Stimulated activated CD8-positive, alpha-beta memory T cell treated with anti-CD3 and anti-CD28 coated beads, Interleukin-2, amount 100 ng/mL, for 48 hours (primary cell): ENCODE results near the gene ENOX1.

Source experiments
- DNase-seq, 2 donors: peaks; one replicate each; pipeline ENCODE4 v3.0.0-alpha.2; 2020; ENCODE audit warnings: low read depth in 2 of 2

Gene ENOX1

DNA sequence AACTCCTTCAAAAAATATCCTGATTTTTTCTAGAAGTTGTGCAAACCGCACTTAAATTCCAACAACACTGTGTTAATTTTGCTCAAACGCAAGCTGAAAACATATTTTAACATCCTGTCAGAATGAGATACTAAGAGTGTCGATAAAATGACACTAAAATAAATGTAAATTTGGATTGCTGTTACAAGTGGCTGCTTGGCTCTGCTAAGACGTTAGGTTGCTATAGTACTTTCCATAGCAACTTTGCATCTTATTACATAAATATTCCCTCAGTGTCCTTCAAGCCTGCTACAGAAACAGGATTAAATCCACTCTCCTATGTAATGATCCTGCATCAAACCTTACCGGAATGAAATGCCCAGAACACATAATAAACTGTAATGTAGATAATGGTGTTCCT lies 471.2 kb downstream of the ENOX1 start:
- no peak for DNase-seq

DNA sequence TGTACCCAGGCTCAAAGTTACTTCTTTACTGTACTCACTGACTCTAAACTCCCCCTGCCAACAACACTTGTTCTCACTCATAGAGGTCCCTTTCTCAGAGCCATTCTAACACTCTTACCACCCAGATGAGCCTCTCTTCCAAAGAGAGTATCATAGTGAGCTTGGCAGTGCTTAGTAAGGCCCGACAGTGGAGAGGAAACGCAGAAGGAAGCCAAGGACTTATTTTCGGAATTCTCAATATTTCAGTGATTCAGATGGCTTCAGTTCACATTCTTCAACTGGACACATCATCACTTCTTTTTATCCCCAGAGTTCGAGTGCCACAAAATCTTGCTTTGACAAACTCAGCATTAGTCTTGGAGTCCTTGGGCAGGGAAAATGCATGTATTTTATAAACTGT lies 477.5 kb downstream of the ENOX1 start:
- DNase-seq = no peak

DNA sequence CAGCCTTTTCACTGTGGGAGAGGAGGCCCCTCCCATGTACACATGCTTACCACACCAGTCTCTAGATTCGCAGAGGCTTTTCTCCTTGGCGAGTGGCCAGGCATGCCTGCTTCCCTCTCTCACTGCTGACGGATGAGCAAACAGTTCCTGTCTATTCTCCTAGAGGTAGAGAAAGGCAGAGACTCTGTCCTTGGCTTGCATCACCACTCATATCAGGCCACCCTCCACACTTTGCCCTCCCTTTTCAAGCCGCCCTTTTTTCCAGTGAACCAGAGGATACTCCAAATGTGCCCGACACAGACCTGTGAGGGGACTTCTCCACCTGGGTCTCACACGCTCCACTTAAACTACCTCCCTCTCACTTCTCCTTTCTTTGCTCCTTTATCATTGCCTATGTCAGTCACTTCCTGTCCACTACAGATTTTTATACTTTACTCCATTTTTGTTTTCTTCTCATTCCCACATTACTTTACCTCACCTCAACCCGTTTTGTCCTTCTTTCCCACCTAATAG lies 478.8 kb downstream of the ENOX1 start:
- DNase-seq = no peak

DNA sequence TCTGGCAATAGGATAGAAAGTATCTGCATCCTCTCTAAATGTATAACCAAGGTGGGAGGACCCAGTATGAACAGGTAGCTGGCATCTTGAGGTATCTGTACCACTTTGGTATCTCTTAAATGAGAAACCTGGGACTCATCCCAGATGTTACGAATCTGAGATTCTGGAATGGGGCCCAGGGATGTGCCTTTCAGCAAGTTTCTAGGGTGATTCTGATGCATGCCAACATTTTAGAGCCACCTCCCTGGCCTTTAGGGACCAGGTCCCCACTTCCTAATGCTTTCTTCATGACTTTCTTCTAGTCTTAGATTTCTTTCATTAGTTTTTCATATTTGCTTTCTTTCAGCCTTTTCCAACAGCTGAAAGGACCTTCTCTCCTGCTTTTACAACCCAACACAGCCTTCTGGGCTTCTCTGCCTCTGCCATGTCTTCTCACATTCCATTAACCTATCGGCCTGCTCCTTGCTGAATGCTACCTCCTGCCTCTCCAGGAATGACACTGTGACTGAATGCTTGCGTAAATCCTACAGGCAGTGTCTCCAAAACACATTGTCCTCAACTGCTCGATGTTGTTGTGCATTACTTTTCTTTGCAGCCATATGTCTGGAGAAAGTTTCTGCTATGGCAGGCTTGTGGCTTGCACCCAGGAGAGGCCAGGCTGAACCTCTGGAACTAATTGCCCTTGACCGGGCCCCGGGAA lies 479.4 kb downstream of the ENOX1 start:
- no peak for DNase-seq

GRCh38 chr13:43306372-43306771 lies 480.4 kb downstream of the ENOX1 start:
- DNase-seq = no peak

GRCh38 chr13:43305416-43305815 lies 481.4 kb downstream of the ENOX1 start:
- DNase-seq = no peak

GRCh38 chr13:43304945-43305344 lies 481.8 kb downstream of the ENOX1 start:
- no peak for DNase-seq

- DNase-seq = no peak
Measured at GRCh38 chr13:43304449-43304848, 482.3 kb downstream of the ENOX1 start.

- no peak for DNase-seq
Measured at GRCh38 chr13:43303033-43303729, 483.6 kb downstream of the ENOX1 start.

GRCh38 chr13:43301346-43301969 lies 485.3 kb downstream of the ENOX1 start:
- no peak for DNase-seq

GRCh38 chr13:43300865-43301264 lies 485.9 kb downstream of the ENOX1 start:
- no peak for DNase-seq

GRCh38 chr13:43299374-43299773 lies 487.4 kb downstream of the ENOX1 start:
- no peak for DNase-seq

- DNase-seq = no peak
Measured at GRCh38 chr13:43298816-43299215, 488.0 kb downstream of the ENOX1 start.

DNA sequence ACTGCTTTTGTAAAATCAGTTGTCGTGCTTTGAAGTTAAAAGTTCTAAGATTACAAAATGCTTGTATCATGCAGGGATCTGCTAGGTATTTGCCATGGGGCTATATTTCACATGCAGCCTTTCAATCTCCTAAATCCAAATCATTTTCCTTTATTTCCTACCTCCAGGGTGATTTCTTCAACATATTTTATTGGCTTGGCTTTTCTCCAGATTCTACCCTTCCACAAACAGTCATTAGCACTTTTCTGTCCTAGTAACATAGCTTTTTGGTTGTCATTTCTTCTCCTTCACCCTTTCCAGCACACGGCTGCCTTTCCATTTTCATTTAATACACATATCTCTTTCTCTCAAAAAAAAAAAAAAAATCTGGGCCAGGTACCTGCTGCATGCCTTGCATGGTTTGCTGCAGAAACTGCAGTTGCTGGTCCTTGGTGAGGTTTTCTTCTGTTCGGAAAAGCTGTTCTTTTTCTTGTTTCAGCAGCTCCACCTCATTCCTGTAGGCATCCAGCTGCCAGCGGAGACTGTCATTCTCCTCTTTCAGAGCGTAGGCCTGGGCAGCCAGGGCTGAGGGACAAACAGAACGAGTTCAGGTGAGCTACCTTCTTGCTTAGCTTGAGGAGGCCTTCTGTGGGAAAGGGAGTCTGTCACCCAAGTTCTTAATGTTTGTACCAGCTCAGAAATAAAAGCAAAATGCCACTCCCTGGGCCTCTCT lies 488.6 kb downstream of the ENOX1 start:
- DNase-seq = no peak

DNA sequence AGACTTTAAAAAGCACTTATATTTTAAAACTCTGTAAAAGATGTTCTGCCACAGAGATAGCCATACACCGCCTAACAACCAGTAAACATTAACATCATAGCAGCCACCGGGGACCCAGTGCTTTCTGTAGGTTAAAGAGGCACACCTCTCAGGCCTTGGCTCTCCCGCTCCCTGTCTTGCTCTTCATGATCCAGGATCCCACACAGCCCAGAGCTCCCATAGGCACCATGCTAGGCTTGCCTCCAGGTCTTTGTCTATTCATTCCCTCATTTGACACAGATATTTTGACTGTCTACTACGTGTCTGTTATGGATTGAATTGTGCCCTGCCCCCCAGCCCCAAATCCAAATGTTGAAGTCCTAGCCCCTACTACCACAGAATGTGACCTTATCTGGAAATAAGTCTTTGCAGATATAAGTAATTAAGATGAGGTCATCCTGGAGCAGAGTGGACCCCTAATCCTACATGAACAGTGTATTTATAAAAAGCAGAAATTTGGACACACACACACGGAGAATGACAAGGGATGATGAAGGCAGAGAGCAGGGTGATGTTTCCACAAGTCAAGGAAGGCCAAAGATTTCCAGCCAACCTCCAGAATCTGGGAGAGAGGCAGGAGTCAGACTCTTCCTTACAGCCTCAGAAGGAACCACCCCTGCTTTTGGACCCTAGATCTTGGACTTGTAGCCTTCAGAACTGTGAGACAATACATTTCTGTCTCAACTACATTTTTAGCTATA lies 490.8 kb downstream of the ENOX1 start:
- DNase-seq = no peak

- DNase-seq = no peak
Measured at GRCh38 chr13:43295321-43295720, 491.5 kb downstream of the ENOX1 start.

DNA sequence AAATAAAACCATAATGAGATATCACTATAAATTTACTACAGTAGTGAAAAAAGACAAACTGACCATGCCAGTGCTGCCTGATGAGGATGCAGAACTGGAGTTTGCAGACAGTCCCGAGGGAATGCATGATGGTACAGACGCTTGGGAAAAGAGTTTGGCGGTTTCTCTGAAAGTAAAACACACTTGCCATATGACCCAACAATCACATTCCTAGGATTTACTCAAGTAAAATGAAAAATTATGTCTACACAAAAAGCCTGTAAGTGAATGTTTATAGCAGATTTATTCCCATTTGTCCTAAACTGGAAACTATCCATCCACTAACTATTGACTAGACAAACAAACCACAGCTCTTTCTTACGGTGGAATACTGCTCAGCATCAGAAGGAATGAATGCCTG lies 492.4 kb downstream of the ENOX1 start:
- no peak for DNase-seq

DNA sequence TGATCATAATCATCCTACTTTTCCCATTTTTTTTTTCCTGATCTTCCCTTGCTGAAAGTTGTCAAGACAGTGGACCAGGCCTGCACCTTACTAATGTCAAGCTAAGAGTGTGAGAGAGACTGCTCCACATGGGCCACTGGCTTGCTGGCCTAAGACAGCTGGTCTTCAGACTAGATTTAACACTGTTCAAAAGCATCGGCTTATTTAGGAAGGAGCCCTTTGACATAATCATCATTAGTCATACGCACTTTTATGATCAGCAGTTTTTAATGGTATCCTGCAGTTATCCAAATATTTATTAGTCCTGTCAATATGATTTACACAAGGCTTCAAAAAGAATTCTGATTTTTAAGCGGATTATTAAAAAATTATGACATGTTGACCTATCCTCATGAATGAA lies 492.8 kb downstream of the ENOX1 start:
- DNase-seq = no peak

DNA sequence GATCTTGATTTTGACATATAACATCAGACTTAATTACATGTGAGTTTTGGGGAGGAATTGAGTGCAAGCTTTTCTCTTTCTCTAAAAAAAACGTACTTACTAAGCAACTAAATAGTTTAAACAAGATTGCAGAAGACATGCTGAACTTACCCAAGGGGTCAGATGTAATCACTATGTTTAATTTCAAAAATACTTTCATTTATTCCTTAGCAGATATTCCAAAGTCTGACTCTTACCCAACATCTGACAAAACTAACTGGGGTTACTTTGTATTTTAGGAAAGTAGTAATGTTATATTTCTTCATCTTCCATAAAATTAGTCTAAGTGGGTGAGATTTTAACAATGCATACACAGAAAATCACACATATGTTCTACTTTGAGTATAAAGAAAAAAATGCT lies 493.2 kb downstream of the ENOX1 start:
- no peak for DNase-seq

DNA sequence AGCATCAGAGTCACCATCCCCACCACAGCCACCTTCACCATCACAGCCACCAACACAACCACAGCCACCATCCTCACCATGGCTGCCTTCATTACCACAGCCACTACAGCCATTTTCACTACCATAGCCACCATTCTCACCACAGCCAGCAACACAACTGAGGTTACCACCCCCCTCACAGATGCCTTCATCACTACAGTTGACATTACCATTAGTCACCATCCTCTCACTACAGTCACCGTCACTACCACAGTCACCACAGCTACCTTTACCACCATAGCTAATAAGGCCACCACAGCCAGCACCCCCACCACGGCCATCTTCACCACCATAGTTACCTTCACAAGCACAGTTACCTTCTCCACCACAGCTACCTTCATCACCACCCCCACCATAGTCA lies 493.8 kb downstream of the ENOX1 start:
- DNase-seq = no peak

DNA sequence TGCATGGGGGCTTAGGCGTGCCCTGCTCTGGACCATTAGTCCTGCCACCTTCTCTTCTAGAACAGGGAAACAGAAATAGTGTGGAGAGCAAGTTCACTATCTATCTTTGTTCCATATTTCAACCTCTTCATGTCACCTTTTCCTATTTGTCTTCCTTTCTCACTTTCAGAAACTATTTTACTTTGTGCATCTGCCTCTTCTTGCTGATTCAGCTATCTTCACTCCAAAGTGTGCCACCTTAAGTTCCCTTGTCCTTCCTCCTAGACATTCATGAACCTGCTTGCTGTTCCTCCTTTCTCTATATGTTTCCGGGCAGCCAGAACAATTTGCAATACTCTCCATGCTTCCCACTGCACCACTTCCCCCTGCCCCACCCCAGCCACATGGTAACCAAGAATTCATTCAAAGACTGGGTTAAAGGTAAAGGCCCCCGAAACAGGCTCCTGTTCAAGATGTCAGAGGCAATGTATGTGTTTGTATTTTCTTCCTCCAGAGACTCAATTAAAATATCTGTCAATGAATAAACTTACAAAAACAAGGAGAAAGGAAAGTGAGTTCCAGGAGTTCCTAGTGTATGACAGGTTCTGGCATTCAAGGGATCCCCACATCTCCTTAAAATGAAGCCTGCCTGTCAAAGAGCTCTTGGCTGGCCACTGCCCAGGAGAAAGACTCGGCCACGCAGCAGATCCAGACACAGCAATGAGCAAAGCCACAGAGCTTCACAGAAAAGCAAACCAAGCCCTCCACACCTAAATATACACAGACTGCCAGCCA lies 495.3 kb downstream of the ENOX1 start:
- DNase-seq = no peak
